Endodermal cell (in vitro differentiated cells): ENCODE measurements around the gene MYO1F. TPM values are rescaled to one million over a fixed set of nuclear protein-coding genes. Genes with fewer than 3 reads are reported as not detected.
A peak's percentile ranks its signal among the peaks of the same experiment; 100 is the strongest.

Experiments used
- DNase-seq: peaks from one replicate; pipeline ENCODE4 v3.0.0-alpha.2; 2017
- H3K27ac ChIP-seq: 2 replicates; pipeline ENCODE4 v1.5.1; 2013; ENCODE audit warnings: mild to moderate bottlenecking, low read depth, low read length, moderate library complexity
- H3K27me3 ChIP-seq: 2 replicates; pipeline ENCODE4 v1.6.1; 2013; ENCODE audit warnings: mild to moderate bottlenecking, low read length, moderate library complexity; ENCODE audit not compliant: insufficient read depth, control insufficient read depth, poor library complexity, severe bottlenecking
- H3K36me3 ChIP-seq: 2 replicates; pipeline ENCODE4 v1.7.0; 2013; ENCODE audit warnings: mild to moderate bottlenecking, low read length, moderate library complexity; ENCODE audit not compliant: control insufficient read depth, insufficient read depth
- H3K4me1 ChIP-seq: one replicate; pipeline ENCODE4 v1.7.0; 2013; ENCODE audit warnings: low read length; ENCODE audit not compliant: control insufficient read depth, insufficient read depth
- H3K4me3 ChIP-seq: 2 replicates; pipeline ENCODE4 v1.5.1; 2013; ENCODE audit warnings: mild to moderate bottlenecking, low read length, moderate library complexity
- H3K9ac ChIP-seq: 2 replicates; pipeline ENCODE4 v1.6.1; 2013; ENCODE audit warnings: mild to moderate bottlenecking, low read length, moderate library complexity; ENCODE audit not compliant: poor library complexity, severe bottlenecking; ENCODE audit errors: extremely low read depth
- H3K9me3 ChIP-seq: 2 replicates; pipeline ENCODE4 v1.6.1; 2013; ENCODE audit warnings: mild to moderate bottlenecking, low read length, moderate library complexity; ENCODE audit not compliant: control insufficient read depth
- H3K27ac Mint-ChIP-seq: 2 replicates; pipeline ENCODE4 v1.8.0; 2020; ENCODE audit warnings: mixed read lengths
- H3K27me3 Mint-ChIP-seq: 2 replicates; pipeline ENCODE4 v1.8.0; 2021; ENCODE audit warnings: mild to moderate bottlenecking, mixed read lengths; ENCODE audit not compliant: insufficient read depth
- H3K36me3 Mint-ChIP-seq: 2 replicates; pipeline ENCODE4 v1.8.0; 2020; ENCODE audit warnings: low read depth, mixed read lengths
- H3K4me1 Mint-ChIP-seq: 2 replicates; pipeline ENCODE4 v1.8.0; 2020; ENCODE audit warnings: mixed read lengths
- H3K4me3 Mint-ChIP-seq: 2 replicates; pipeline ENCODE4 v1.8.0; 2020; ENCODE audit warnings: mild to moderate bottlenecking, moderate library complexity, mixed read lengths
- H3K9me3 Mint-ChIP-seq: 2 replicates; pipeline ENCODE4 v1.8.0; 2020; ENCODE audit warnings: mild to moderate bottlenecking, mixed read lengths
- CTCF ChIP-seq: fragments of 200-600 bp; sonication (generic); conservative IDR thresholded peaks from 2 replicates; pipeline ENCODE4 v1.5.0; 2021; ENCODE audit warnings: antibody characterized with exemption, mild to moderate bottlenecking
- WGBS, 2 experiments: methylation state at CpG; one replicate each; pipeline versions ENCODE4 v1.1.5 to v1.1.7; 2013; ENCODE audit warnings: missing lambda C conversion rate in 2 of 2, mixed read lengths in 1 of 2; ENCODE audit not compliant: insufficient coverage in 1 of 2, insufficient read length in 1 of 2; 5-methylcytosine and 5-hydroxymethylcytosine counted together
- total RNA-seq, 2 donors: library from RNA; stranded (reverse); fragmentation: NEBNext Ultra II Directional in 1 of 2; extraction: Animal tissue kit (Norgen Biotek cat#: 25700) in 1 of 2; gene quantifications; 2 replicates in 1 of 2; 3 replicates in 1 of 2; pipeline ENCODE4 v1.2.1, GENCODE V29; 2021

MYO1F gene
- total RNA-seq, 2 donors from 2014 or later: 0.57 to 1.1 TPM

DNA sequence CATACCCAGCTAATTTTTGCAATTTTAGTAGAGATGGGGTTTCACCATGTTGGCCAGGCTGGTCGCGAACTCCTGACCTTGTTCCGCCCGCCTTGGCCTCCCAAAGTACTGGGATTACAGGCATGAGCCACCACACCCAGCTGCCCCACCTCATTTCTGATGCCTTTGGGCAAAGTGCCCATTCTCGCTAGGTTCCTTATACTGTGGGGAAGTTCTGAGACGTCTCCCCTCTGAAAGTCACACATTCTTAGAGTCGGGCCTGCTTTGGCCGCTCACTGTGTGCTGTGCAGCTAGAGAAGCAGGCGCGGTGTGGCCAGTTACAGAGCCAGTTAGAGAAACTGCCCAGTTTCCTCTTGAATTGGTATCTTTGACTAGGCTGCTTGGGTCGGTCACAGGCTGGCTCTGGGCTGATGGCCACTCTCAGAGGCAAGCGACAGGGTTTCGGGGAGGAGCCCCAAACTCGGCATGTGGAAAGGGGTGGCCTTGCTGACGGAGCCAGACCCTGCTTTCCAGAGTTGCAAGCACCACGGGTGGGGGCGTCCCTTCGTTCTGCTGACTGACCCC is 92.8 kb downstream of the MYO1F start:
- TF ChIP-seq CTCF: no peak
- Histone ChIP-seq H3K27ac (no peak overlapping the region), H3K4me1 (no peaks in the 10 kb centered on the region), H3K4me3 (no peak overlapping the region), H3K9ac (no peak overlapping the region), H3K9me3 (no peaks in the 10 kb centered on the region), H3K27me3 (no peaks in the 10 kb centered on the region), H3K36me3 (peaks cover 90% of the 10 kb centered on the region)
- peaks cover 79% of the 10 kb centered on the region for H3K36me3 Mint-ChIP-seq
- WGBS, 2 experiments: 94 to 95% methylated on average over 15 to 18 of the region's 18 CpGs
- peak overlapping the region; percentile 58 for H3K27ac Mint-ChIP-seq
- H3K4me3 Mint-ChIP-seq: no peak overlapping the region
- no peaks in the 10 kb centered on the region for H3K9me3 Mint-ChIP-seq
- peaks cover 8% of the 10 kb centered on the region for H3K4me1 Mint-ChIP-seq
- H3K27me3 Mint-ChIP-seq: no peaks in the 10 kb centered on the region
- no peak for DNase-seq

GRCh38 chr19:8483165-8483564 is 94.1 kb downstream of the MYO1F start:
- Mint-ChIP-seq H3K36me3 (peaks cover 78% of the 10 kb centered on the region), H3K4me1 (peaks cover 8% of the 10 kb centered on the region), H3K27ac (peak overlapping the region; percentile 23), H3K4me3 (no peak overlapping the region), H3K27me3 (no peaks in the 10 kb centered on the region), H3K9me3 (no peaks in the 10 kb centered on the region)
- TF ChIP-seq CTCF: no peak
- H3K27me3 ChIP-seq: no peaks in the 10 kb centered on the region
- no peak overlapping the region for H3K9ac ChIP-seq
- H3K9me3 ChIP-seq: no peaks in the 10 kb centered on the region
- no peaks in the 10 kb centered on the region for H3K4me1 ChIP-seq
- DNase-seq: no peak
- 96 to 100% methylated on average over 2 to 8 of the region's 8 CpGs for WGBS, 2 experiments
- no peak overlapping the region for H3K27ac ChIP-seq
- peaks cover 91% of the 10 kb centered on the region for H3K36me3 ChIP-seq
- H3K4me3 ChIP-seq: no peak overlapping the region

GRCh38 chr19:8482696-8483095 is 94.5 kb downstream of the MYO1F start:
- Histone ChIP-seq H3K27me3 (no peaks in the 10 kb centered on the region), H3K4me1 (no peaks in the 10 kb centered on the region), H3K4me3 (no peak overlapping the region), H3K27ac (no peak overlapping the region), H3K9ac (no peak overlapping the region), H3K9me3 (no peaks in the 10 kb centered on the region), H3K36me3 (peaks cover 91% of the 10 kb centered on the region)
- Mint-ChIP-seq H3K36me3 (peaks cover 78% of the 10 kb centered on the region), H3K27ac (peak overlapping the region; percentile 23), H3K4me1 (peaks cover 9% of the 10 kb centered on the region), H3K9me3 (no peaks in the 10 kb centered on the region), H3K27me3 (no peaks in the 10 kb centered on the region), H3K4me3 (no peak overlapping the region)
- 96 to 97% methylated on average over 9 to 10 of the region's 11 CpGs for WGBS, 2 experiments
- TF ChIP-seq CTCF: no peak
- no peak for DNase-seq
